Measurements from ENCODE around the gene TLN1. TPM values are rescaled to one million over a fixed set of nuclear protein-coding genes. Genes with fewer than 3 reads are reported as not detected.

TLN1 gene
- total RNA-seq, 1 donor from 2014 or later: 250 TPM

GRCh38 chr9:35750256-35750531 lies 18.2 kb upstream of the TLN1 start:
- DNase-seq: no peak

- peak; percentile 65 for DNase-seq
These were observed 17.7 kb upstream of the TLN1 start for GRCh38 chr9:35749515-35750255.

GRCh38 chr9:35748858-35749514 lies 17.0 kb upstream of the TLN1 start, which contains the start of the genes GBA2 and RGP1:
TSS of gene GBA2 (minus strand) at chr9:35749228. CDS start at chr9:35748704, 524 bp downstream.
TSS of gene RGP1 (plus strand) at chr9:35749287. CDS start at chr9:35749756, 469 bp downstream.
- DNase-seq: peak; percentile 83

DNA sequence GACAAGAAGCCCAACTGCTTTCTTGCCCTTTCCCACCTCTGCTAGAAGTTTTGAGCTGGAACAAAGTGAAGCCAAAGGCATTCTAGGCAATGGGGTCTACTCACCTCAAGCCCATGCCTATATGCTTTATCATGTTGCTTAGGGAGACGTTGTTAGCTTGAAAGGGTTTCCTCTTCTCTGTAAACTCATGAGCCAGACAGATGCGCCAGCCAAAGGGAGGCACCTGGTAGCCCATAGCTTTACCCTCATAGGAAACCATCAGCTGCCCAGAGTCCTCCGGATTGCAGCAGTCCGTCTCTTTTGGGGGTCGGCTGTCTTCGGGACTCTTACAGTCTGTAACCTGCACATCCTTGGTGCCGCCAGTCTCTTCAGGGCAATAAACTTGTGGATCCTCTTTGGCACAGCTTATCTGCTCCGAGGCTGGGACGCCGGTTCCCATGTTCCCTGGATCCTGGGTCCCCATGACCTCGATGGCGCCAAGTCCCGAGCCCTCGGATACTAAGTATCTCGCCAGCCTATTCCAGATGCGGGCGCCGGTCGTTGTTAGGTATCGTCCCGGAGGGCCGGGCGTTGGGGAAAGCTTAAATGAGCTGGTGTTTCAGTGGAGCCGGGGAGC lies 16.4 kb upstream of the TLN1 start:
- peak; percentile 42 for DNase-seq

- DNase-seq: peak; percentile 38
These were observed 14.6 kb upstream of the TLN1 start for GRCh38 chr9:35746583-35746982.

DNA sequence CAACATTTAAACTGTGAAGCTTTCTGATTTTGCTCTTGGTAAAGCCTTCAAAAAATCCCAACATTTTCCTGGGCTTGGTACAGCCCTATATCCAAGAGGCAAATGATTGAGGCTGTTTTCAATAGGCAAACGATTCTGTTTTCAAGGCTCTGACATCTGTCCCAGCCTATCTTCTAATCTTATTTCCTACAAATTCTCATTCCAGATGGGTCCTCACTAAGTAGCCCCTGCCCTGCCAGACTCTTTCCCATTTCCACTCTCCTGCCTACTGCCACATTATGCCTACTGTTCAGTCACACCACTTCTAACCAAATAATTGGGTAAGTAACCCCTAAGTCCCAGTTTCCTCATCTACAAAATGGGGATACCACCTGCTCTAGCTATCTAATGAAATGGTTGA lies 13.6 kb upstream of the TLN1 start:
- no peak for DNase-seq

DNA sequence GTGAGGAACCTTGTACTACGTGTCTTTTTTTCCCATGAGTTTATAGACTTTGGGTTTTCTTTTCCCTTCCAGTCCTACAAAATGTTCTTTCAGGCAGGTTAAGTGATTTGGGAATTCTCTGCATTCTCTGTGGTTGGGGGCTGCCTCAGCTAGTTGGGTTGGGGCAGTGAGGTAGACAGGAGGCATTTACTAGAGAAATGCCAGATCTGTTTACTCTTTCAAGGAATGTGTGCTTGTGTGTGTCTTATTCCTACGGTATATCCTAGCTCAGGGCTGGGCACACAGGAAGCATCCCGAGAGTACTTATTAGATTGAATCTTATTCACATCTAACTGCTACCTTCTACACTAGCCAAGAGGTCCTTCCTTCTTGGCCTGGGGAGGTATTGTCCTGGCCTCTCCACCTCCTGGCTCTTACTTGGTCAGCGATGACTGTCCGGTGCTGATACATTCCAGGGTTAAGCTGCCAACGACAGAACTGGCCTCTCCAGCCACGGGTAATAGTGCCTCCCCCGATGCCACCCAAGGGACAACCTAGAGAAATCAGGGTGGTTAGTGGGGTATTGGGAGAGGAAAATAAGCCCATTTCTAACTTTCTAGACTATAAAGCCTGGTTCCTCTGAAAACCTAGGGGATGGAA lies 12.0 kb upstream of the TLN1 start:
- no peak for DNase-seq

GRCh38 chr9:35743452-35743851 lies 11.5 kb upstream of the TLN1 start:
- no peak for DNase-seq

DNA sequence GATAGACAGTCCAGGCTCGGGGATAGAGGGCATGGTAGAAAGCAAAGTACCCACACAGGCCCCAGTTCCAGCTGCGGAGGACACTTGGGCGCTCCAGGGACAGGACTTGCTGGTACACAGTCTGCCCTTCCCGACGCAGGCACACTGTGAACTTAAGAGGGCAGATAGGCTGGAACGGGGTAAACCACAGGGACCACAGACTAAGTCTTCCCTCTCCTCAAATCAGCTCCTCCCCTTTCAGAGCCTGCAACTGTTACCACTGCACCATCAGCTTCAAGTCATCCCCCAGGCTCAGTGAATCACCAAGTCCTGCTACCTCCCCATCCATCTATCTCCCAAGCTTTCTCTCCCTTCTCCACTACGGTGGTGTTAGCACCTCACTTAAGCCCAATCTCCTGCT lies 9.7 kb upstream of the TLN1 start:
- DNase-seq: no peak

- no peak for DNase-seq
These were observed 8.2 kb upstream of the TLN1 start for GRCh38 chr9:35740243-35740642.

DNA sequence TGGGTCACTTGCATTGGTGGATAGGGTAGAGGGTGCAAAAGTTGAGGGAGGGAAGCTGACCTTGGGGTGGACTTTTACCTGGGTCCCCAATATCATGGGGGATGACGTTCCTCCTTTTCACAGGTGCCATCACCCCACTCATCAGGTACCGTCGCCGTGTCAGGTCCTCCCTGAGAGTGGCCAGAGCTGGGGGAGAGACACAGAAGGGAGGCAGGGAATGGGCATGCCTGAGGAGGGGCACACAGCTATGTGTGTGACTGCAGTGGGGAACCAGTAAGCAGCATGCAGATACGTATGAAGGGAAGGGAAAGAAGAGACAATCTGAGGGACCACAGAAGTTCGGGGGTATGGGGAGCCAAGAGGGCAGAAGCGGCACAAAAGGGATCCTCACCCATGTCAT lies 6.9 kb upstream of the TLN1 start:
- no peak for DNase-seq

DNA sequence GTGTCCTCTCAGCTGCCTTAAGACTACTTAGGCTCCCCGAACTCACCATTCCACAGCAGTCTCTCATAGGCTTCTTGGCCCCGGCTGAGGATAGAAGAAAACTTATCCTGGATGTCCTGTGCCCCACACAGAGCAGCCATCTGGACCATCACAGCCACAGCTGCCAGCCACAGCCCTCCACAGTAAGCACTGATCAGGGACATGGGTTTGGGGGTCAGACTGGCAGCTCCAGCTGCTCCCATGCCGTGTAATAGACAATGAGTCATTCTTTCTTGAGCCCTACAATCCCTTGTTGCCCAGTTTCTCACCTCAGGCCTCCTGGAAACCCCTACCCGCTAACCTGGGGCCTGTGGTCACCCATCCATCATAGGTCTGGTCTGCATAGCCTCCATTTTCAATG lies 6.2 kb upstream of the TLN1 start:
- no peak for DNase-seq

GRCh38 chr9:35737143-35737542 lies 5.1 kb upstream of the TLN1 start:
- no peak for DNase-seq

DNA sequence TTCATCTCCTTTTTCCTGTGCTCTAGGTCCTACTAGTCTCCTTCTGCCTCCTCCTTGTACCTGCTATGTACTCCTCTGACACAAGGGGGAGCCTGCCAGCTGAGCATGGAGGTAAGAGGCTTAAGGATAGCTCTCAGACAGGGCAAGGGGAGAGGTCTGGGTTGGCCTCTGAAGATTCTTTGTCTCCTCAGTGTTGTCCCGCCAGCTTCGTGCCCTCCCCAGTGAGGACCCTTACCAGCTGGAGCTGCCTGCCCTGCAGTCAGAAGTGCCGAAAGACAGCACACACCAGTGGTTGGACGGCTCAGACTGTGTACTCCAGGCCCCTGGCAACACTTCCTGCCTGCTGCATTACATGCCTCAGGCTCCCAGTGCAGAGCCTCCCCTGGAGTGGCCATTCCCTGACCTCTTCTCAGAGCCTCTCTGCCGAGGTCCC lies 4.2 kb upstream of the TLN1 start:
- DNase-seq: peak; percentile 92

GRCh38 chr9:35734096-35734495 lies 2.1 kb upstream of the TLN1 start:
- no peak for DNase-seq

DNA sequence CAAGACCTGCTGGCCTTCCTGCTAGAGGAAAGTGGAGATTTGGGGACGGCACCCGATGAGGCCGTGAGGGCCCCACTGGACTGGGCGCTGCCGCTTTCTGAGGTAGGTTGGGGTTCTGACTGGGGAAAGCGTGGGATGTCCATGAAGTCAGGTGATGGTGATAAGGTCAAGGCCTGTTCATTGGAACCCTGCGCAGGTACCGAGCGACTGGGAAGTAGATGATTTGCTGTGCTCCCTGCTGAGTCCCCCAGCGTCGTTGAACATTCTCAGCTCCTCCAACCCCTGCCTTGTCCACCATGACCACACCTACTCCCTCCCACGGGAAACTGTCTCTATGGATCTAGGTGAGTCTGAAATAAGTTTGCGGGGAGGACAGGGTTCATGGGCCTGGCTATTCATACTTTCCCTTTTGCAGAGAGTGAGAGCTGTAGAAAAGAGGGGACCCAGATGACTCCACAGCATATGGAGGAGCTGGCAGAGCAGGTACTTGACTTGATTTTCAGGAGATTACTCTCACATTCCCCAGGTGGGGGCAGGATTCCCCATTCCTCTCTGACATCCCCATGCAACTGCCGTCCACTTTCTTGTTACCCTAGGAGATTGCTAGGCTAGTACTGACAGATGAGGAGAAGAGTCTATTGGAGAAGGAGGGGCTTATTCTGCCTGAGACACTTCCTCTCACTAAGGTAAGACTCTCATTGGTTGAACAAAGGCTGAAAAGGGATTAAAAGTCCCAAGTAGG lies 976 bp upstream of the TLN1 start:
- DNase-seq: peak; percentile 80

- DNase-seq: no peak
These were observed 395 bp downstream of the TLN1 start for GRCh38 chr9:35731415-35732184.

- DNase-seq: no peak
These were observed 1.5 kb downstream of the TLN1 start for GRCh38 chr9:35730486-35730854.

DNA sequence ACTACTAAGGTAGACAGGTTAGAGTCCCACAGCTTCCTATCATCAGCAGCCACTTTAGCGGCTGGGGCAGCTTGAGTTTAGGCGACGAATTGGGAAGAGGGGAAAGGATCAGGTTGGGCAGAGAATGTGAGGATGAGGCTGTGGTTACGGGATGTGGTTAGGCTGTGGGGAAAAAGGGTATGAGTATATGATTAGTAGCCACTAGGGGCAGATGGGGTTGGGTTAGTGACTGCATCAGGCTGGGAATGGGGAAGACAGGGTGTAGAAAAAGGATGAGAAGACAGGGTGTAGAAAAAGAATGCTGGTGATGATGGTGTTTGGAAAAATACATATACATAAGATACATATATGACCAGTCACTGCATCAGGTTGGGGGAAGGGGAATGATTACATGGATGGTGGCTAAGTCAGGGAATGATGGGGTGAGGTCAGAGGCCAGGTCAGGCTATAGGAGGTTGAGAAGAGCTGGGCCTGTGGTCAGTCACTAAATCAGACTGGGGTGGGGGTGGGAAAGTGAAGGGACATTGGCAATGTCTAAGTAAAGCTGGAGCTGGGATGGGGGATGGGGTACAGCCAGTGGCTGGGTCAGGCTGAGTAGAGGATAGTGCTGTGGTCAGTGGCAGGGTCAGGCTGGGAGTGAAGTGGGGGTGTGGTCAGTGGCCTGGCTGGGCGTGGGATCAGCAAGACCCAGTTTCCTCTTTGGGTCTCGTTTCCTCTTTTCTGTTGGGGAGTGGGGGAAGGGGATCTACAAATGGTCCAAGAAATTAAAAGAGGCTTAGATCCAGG lies 2.1 kb downstream of the TLN1 start:
- peak; percentile 70 for DNase-seq

GRCh38 chr9:35729101-35729500 lies 2.9 kb downstream of the TLN1 start:
- no peak for DNase-seq

Data from dermis blood vessel endothelial cell (primary cell).